ENCODE data around the gene FCGBP. TPM values are rescaled to one million over a fixed set of nuclear protein-coding genes. Genes with fewer than 3 reads are reported as not detected.
"Not testable (repeated sequence)": the region's sequence is repeated elsewhere in the genome, so short reads cannot be mapped to it uniquely, and the experiment has no call there.

Gene FCGBP
- total and polyA plus RNA-seq, 9 donors = 2.2 to 290 (median 41.0) TPM

- Histone ChIP-seq H3K27me3 (no peaks in the 10 kb centered on the region), H3K4me1 (ENCODE audit: insufficient read depth) (peaks cover 3% of the 10 kb centered on the region), H3K4me3 (no peak overlapping the region), H3K9me3 (no peaks in the 10 kb centered on the region), H3K36me3 (no peaks in the 10 kb centered on the region), H3K27ac (no peak overlapping the region)
- no peak for DNase-seq
- TF ChIP-seq POLR2A (IDR thresholded peaks at IDR 0.05) (no peak), EP300 (IDR thresholded peaks at IDR 0.05) (no peak), CTCF (IDR thresholded peaks at IDR 0.05) (no peak)
- WGBS, 3 donors = 74 to 81% (median 78%) methylated on average over 17 of the region's 17 CpGs
- intact Hi-C loops (cut with DNase I) = no loop called here
Observed at GRCh38 chr19:39890755-39891551, 43.5 kb downstream of the FCGBP start.

GRCh38 chr19:39889872-39890754 is 44.3 kb downstream of the FCGBP start:
- H3K4me3 ChIP-seq; H3K4me1 ChIP-seq (ENCODE audit: insufficient read depth); H3K27ac ChIP-seq; H3K36me3 ChIP-seq; intact Hi-C loops (cut with DNase I); H3K9me3 ChIP-seq; H3K27me3 ChIP-seq; DNase-seq: not testable (repeated sequence)
- 93 to 94% (median 93%) methylated on average over 18 to 20 of the region's 20 CpGs for WGBS, 3 donors

GRCh38 chr19:39887456-39887951 is 46.9 kb downstream of the FCGBP start:
- H3K27ac ChIP-seq; DNase-seq; H3K9me3 ChIP-seq; intact Hi-C loops (cut with DNase I); H3K27me3 ChIP-seq; H3K36me3 ChIP-seq; H3K4me3 ChIP-seq; H3K4me1 ChIP-seq (ENCODE audit: insufficient read depth): not testable (repeated sequence)
- 0 to 19% (median 15%) methylated on average over 1 to 3 of the region's 3 CpGs for WGBS, 3 donors

GRCh38 chr19:39885821-39886554 is 48.4 kb downstream of the FCGBP start:
- intact Hi-C loops (cut with DNase I); DNase-seq; H3K9me3 ChIP-seq; H3K27me3 ChIP-seq; H3K4me3 ChIP-seq; H3K27ac ChIP-seq; H3K4me1 ChIP-seq (ENCODE audit: insufficient read depth); H3K36me3 ChIP-seq: not testable (repeated sequence)
- 80 to 85% (median 85%) methylated on average over 17 to 24 of the region's 30 CpGs for WGBS, 3 donors

- DNase-seq; H3K36me3 ChIP-seq; H3K27me3 ChIP-seq; intact Hi-C loops (cut with DNase I); H3K9me3 ChIP-seq; H3K4me1 ChIP-seq (ENCODE audit: insufficient read depth); H3K4me3 ChIP-seq; H3K27ac ChIP-seq: not testable (repeated sequence)
- 72 to 86% (median 79%) methylated on average over 3 to 6 of the region's 9 CpGs for WGBS, 3 donors
Observed at GRCh38 chr19:39884721-39885120, 49.7 kb downstream of the FCGBP start.

Other genes with a start within 250 kb of the FCGBP start
- not detected for gene LGALS14, start 230.2 kb downstream of the FCGBP start, total RNA-seq
- not detected for gene LGALS14, start 230.2 kb downstream of the FCGBP start, polyA plus RNA-seq
- not detected for gene CLC, start 196.6 kb downstream of the FCGBP start, total RNA-seq
- not detected for gene CLC, start 196.6 kb downstream of the FCGBP start, polyA plus RNA-seq
- gene LEUTX, start 155.8 kb downstream of the FCGBP start, total RNA-seq = not detected
- gene LEUTX, start 155.8 kb downstream of the FCGBP start, polyA plus RNA-seq = not detected
- 10 to 100 TPM; 10.1 to 17.8 (median 13.4) TPM for gene DYRK1B, start 100.5 kb downstream of the FCGBP start, total RNA-seq
- 10 to 100 TPM; 18.1 to 31.0 TPM for gene DYRK1B, start 100.5 kb downstream of the FCGBP start, polyA plus RNA-seq
- gene FBL, start 88.3 kb downstream of the FCGBP start, total RNA-seq = 100 to 1,000 TPM; 218 to 494 (median 369) TPM
- 100 to 1,000 TPM; 378 to 532 TPM for gene FBL, start 88.3 kb downstream of the FCGBP start, polyA plus RNA-seq
- 10 to 100 TPM; 39.3 to 73.5 (median 57.5) TPM for gene PSMC4, start 36.5 kb upstream of the FCGBP start, total RNA-seq
- gene PSMC4, start 36.5 kb upstream of the FCGBP start, polyA plus RNA-seq = 10 to 100 TPM; 44.8 to 57.0 TPM
- 10 to 100 TPM in 2 of 7 donors, 1 to 10 TPM in 5; 4.9 to 11.1 (median 7.7) TPM for gene ZNF546, start 62.4 kb upstream of the FCGBP start, total RNA-seq
- gene ZNF546, start 62.4 kb upstream of the FCGBP start, polyA plus RNA-seq = 1 to 10 TPM; 2.9 to 5.4 TPM
- gene ZNF780B, start 121.6 kb upstream of the FCGBP start, total RNA-seq = 10 to 100 TPM; 22.7 to 36.1 (median 25.9) TPM
- 10 to 100 TPM in 1 of 2 donors, 1 to 10 TPM in 1; 5.4 to 13.9 TPM for gene ZNF780B, start 121.6 kb upstream of the FCGBP start, polyA plus RNA-seq
- gene ZNF780A, start 156.3 kb upstream of the FCGBP start, total RNA-seq = 10 to 100 TPM in 5 of 7 donors, 1 to 10 TPM in 2; 5.9 to 18.7 (median 16.0) TPM
- gene ZNF780A, start 156.3 kb upstream of the FCGBP start, polyA plus RNA-seq = 1 to 10 TPM; 5.4 to 9.2 TPM